HG02571 (cell line): ENCODE data around the gene ASCC1.

Experiments used
- ATAC-seq: cut with Tn5 transposase; IDR thresholded peaks from one replicate; pipeline ENCODE4 v1.9.1; 2021; ENCODE audit warnings: mild to moderate bottlenecking, moderate library complexity; ENCODE audit not compliant: unreplicated experiment

The ASCC1 gene, protein sequence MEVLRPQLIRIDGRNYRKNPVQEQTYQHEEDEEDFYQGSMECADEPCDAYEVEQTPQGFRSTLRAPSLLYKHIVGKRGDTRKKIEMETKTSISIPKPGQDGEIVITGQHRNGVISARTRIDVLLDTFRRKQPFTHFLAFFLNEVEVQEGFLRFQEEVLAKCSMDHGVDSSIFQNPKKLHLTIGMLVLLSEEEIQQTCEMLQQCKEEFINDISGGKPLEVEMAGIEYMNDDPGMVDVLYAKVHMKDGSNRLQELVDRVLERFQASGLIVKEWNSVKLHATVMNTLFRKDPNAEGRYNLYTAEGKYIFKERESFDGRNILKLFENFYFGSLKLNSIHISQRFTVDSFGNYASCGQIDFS

DNA sequence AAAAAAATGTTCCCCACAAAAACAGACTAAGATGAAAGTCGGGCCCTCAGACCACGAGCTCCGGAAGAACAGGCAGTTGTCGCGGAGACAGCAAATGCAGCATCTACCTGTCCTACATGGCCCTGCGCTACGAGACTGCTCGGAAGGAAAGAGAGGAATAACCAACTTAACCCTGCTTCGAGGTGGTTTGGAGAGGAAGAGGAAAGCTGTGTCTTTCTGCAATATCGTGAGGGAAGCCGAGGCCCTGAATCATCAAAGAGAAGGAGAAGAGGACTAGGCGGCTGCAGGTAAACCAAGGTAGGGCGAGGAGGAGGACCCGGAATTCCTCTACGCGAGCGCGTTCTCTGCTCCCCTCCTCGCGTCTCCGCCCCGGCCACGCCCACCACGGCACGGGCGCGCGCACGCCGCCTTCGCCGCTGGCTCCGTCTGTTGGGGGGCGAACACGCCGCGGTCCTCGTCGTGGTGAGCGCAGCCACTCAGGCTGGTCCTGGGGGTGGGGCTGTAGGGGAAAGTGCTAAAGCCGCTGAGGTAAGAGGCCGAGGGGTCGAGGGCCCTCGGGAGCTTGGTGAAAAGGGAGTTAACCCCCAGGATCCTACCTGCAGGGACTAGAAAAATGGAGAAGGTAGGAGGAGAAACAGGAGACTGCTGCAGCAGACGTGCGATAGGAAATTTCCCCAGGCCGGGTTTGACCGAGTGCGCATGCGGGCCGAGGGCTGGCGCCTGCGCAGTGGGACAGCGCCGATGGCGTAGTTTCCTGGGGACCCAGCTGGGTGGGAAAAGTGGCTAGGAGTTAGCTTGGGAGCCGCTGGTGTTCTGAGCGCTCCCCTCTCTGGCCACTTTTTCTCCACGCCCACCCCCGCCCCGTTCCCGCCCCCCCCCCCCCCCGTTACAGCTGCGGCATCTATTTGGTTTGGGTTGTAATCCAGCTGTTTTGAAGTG, at the start of gene ASCC1, which contains the start of gene ANAPC16:
Gene ASCC1 (minus strand): TSS at position 666 of the 939 bp plus-strand sequence. CDS start 2,978 bp downstream, outside the sequence.
Gene ANAPC16 (plus strand): TSS at position 402 of the 939 bp plus-strand sequence. CDS start 7,903 bp downstream, outside the sequence.
- ATAC-seq: peak; percentile 73

DNA sequence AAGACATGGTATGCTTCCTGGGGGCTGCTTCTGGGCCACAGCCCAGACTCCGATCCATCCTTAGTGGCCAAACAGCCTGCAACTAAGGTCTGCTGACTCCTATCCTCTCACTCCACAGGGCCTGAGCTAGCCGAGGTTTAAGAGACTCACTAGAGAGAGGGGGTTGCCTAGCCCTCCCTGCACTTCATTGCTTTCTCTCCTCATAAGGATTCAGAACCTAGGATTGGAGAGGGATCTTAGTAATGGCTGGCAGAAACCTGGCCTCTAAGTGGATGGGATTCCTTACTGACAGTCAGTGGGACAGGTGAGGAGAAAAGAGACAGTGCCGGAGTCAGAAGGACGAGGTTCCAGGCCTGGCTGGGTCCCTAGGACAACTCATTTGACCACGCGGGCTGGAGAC, 49.4 kb upstream of the ASCC1 start:
- ATAC-seq: no peak

DNA sequence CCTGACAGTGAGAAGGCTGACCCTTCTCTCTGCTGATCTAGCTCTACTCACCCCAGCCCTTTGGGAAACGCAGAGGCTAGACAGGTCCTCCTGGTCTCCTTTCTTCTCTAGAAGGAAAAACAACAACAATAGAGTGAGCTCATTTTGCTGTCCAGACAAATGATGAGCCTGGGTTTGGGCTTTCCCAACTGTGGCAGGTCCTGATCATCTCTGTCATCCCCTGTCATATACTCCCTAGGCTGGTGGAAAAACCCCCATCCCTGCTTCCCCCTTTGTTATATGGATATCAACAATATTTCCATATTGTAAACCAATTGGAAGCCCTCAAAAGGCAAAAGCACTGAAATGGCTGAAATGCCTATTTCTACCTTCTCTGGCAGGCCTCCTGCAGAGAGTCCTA, 48.5 kb upstream of the ASCC1 start:
- ATAC-seq: no peak

DNA sequence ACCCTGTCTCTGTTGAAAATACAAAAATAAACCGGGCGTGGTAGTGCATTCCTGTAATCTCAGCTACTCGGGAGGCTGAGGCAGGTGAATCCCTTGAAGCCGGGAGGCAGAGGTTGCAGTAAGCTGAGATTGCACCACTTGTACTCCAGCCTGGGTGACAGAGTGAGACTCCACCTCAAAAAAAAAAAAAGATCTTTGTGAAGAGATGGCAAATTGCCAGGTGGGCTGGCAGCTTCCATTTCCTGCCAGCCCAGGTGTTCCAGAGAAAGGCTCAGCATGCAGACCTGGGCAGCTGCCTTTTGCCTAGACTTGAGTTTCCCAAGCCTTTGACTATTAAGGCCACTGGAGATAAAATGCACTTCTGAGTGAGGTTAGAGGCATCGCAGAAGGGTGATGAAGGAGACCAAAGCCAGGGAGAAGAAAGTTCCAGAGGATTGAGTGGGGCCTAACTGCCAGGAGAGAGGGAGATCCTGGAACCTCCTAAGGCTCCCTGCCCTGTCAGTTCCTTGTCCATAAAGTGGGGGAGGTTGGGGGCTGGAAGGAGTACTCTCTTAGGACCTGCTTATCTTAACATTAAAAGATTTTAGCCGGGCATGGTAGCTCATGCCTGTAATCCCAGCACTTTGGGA, 47.7 kb upstream of the ASCC1 start:
- no peak for ATAC-seq

DNA sequence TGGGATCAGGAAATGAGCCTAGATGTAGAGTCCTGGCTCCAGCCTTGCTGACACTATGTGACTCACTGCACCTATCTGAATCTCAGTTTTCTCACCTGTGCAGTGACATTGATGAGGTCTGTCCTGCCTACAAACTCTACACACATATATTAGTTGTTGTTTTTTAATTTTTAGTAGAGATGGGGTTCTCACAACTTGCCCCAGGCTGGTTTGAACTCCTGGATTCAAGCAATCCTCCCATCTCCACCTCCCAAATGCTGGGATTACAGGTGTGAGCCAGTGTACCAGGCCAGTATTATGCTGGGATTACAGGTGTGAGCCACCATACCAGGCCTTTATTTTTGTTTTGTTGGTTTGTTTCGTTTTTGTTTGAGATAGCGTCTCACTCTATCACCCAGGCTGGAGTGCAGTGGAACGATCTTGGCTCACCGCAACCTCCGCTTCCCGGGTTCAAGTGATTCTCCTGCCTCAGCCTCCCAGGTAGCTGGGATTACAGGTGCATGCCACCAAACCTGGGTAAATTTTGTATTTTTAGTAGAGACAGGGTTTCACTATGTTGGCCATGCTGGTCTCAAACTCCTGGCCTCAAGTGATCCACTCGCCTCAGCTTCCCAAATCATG, 45.8 kb upstream of the ASCC1 start:
- no peak for ATAC-seq

DNA sequence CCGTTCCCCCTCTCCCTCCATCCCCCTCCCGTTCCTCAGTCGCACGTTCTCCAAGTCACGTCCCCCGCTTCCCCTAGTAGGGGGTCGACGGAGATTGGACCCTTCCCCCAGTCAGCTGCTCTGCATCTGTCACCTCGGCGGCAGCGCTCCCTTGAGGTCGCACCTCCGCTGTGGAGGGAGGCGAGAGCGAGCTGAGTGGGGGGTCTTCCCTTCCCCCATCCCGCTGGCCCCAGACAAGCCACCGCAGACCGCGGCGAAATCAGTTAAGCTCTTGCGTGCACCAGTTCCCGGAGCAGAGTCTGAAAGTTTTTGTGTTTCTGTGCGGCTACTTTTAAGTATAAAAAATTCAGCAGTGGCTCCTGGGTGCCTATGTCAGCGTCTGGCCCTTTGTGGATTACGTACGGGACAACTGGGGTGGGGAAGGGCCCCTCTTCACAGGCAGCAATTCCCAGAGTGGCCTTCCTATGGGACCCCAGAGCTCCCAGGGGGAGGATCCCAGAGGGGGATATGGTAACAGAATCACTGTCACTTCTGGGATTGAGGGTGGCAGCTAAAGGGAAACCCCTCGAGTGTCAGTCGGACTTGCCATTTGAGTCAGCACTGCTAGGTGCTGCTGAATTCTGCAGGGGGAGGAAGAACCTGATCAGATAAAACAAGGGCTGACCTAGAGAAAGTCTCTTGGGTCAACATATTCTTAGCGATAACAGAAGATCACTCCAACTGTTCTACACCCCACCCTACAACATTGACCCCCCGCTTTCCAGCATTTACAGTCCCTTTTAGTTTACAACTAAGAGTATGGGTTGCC, 45.1 kb upstream of the ASCC1 start:
- peak; percentile 41 for ATAC-seq

DNA sequence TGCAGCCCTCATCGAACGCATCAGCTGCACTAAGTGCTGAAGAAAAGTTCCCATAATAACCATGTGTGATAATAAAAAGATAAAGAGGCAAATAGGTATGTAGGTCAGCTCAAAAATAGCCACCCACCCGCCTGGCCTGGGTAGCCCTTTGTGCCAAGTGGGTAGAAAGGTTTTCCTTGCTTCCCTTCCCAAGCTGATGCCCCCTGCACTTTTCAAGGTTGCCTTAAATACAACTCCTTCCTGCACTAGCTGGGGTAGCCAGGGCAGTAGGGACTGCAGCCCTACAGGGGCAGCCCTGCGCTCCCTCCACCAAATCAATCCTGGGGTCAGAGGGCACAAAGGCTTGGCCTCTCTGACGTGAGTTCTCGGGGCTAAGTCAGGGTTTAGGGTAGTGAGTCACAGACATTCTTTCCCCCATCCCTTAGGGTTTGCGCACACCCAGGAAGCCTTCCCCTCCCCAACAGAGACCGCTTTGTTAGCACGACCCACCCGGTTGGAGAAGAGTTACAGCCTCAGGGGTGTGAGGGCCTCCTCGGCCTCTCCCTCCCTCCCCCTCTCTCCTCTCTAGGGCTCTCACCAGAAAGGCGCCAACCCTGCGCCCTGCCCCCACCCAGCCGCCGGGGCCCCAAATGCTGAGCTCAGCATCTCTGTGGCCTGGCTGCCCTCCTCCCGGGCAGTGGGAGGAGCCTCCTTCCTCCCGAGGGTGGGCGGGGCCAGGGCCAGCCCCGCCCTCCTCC, 44.3 kb upstream of the ASCC1 start:
- ATAC-seq: peak; percentile 55

DNA sequence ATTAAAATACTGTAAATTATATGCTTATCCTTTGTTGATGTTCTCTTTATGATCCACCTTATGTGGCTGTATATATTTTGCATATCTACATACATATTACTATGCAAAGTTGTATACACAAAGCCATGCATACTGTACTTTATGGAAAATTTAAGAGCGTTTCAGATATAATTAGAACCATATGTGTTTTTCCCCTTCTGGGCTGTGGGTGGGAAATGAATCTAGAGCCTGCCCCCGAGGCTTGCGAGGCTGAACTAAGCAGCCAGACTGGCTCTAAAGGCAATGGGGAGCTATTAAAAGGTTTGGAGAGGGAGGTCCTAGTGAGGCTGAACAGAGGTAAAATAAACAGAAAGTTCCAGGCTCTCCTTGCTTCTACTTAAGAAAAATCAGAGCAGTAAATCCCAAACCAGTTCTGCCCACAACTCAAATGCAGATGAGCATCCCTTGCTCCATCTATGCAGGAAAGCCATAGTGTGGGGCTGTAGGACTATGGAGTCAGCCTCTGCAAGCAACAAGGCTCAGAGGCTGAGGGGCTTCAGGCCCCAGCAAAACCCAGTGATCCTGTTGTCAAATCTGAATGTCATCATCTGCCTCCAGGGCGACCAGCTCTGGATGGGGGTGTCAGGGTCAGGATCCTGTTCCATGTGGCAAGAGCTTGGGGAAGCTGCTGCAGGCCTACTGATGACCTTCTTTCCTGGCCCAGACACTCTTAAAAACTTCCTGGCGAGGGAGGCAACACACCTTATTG, 43.6 kb upstream of the ASCC1 start:
- no peak for ATAC-seq

DNA sequence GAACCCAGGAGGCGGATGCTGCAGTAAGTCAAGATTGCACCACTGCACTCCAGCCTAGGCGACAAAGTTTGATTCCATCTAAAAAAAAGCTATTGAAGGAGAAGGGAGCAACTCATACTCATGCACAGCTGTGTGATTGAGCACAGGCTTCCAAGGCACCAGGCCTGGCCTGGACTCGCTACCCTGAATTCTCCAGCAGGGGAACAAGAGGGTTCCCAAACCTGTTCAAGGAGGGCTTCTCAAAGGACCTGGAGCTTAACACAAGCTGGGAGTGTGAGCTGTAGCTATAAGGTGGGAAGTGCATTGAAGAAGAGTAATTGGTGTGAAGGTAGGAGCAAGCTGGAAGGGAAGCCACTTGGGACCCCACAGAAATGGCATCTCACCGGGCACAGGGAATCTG, 42.5 kb upstream of the ASCC1 start:
- ATAC-seq: no peak

DNA sequence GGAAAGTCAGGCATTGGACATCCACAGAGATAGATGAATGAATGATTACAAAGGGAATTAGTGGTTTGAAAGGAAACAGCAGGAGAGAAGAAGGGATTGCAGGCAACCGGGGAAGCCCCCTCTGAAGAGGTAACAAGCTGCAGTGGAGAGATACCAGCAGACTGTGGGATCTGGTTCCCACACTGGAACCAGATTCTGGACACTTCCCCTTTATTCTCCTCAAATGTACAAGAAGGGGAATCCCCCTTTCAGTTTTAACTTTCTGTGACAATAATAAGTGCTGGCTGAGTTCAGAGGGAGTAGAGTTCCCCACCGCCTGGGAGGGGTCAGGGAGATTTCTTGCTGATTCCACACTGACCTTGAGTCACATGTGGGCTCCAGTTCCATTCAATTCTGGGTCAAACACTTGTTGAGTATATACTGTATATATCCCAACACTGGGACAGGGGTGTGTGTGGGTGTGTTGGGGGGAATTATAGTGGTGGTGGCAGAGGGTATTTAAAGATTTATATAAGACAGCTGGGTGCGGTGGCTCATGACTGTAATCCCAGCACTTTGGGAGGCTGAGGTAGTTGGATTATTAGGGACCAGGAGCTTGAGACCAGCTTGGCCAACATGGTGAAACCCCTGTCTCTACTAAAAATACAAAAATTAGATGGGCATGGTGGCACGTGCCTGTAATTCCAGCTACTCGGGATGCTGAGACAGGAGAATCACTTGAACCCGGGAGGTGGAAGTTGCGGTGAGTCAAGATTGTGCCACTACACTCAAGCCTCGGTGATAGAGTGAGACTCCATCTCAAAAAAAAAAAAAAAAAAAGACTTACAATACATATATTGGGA, 41.2 kb upstream of the ASCC1 start:
- no peak for ATAC-seq

DNA sequence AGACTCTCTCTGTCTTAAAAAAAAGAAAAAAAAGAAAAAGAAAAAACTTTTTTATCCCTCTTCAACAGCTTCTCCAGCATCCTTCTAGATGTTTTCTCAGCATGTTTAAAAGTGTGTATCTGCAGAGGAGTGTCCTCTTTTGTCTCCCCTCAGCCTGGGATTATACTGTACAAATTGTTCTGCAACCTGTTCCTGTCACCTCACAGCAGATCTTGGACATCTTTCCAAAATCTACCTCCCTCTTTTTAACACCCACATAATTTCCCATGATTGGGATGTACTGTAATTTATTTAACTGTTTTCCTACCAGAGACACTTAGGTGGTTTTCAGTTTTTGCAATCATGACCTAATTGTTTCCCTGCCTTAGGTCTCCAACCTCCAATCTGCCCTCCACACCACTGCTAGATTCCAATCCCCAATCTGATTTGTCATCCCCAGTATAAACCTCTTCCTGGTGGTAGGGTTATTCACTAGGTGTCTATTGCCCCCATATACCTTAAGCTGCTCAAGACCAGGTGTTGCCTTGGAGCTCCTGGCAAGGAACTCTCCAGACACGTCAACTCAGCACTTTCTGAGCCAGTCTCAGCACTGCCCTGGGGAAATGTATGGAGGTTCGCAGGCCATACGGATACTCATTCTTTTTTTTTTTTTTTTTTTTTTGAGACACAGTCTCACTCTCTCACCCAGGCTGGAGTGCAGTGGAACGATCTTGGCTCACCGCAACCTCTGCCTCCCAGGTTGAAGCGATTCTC, 40.1 kb upstream of the ASCC1 start:
- no peak for ATAC-seq

DNA sequence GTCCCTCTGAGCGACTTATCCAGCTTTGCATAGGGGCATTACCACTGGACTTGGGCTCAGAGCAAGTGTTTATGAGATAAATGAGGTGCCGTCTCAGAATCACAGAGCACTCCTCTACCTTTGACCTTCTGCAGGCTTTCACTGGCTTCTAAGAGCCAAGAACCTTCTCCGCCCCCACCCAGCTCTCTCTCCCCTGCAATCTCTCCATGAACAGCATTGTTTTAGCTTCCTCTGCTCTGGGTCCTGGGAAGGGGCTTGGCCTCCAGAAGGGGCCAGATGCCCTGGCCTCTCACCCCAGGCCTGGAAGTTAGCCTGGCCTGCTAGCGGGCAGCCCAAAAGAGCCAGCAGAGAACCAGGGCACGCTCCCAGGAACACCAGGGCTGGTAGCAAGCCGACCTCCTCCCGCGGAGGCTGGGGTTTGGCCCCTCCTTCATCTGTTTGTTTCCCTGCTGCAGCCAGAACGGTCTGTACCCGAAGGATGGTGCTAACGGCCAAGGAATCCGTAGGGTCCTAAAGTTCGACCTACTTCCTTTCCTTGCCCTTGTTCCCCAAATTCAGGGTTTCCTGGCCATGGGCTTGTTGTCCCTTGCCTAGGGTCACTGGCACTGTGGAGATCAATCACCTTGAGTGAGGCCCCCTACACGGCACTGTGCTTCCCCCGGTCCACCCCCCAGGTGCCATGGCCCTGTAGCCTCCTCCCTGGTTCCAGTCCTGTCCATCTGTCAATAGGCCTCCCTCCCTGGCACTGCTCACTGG, 38.9 kb upstream of the ASCC1 start:
- no peak for ATAC-seq

DNA sequence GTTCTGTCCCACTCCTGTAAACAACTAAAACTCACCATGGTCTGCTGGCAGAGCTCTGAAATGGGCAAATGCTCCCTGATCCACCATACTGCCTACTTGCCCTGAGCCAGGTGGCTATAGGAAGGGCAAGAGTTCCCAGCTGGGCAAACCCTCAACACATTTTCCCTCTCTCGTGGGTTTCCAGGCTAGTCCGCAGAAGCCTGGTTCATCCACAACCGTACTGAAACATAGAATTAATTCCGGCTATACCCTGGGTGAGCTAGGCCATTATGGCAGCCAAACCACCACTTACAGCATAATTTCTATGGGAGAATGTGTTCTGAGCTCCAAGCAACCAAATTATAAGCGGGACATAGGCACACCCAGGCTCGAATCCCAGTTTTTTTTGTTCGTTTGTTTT, 37.5 kb upstream of the ASCC1 start:
- no peak for ATAC-seq

DNA sequence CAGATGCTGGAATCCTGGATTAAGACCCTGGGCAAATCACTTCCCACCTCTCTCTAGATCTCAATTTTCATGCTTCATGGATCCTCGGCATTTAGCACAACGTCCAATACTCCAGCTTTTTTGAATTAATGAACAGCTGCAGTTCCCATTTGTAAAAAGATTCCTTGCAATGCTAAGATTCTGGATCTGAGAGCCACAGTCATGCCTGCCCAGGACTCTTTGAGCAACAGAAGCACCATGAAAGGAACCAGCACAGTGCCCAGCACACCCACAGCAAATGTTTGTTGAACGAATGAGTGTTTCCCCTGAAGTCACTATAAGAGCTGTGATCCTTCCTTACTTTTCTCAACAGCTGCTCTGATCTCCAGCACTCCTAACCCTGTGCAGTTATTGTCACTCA, 36.9 kb upstream of the ASCC1 start:
- ATAC-seq: no peak

DNA sequence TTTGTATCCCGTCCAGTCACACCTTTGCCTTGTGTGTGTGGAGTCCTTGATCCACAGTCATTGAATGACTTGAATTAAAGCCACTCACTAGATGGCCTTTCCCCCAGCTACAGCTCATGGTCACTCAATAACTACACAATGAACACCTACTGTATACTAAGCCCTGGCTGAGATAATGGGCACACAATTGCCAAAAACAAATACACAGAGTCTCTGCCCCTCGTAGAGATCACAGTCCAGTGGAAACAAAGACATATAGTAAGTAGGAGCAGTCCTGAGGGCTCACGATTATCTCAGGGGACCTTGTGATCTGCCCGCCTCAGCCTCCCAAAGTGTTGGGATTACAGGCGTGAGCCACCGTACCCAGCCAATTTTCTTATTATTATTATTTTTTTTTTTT, 35.6 kb upstream of the ASCC1 start:
- ATAC-seq: no peak

DNA sequence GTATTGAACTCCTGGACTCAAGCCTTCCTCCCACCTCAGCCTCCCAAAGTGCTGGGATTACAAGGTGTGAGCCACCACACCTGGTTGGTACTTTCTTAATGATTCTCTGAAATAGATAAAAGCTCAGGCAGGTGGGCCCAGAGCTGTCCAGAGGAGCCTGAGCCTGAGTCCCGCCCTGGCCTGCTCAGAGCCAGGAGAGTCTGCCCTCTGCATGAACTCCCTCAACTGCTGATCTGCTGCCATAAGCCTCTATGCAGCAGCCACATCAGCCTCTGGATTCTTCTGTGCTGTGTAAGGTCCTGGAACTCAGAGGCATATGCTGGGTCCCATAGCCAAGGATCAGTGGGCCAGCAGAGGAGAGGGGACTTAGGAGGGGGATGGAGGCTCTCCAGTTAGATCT, 34.6 kb upstream of the ASCC1 start:
- no peak for ATAC-seq
